Activated CD4-positive, alpha-beta T cell treated with anti-CD3 and anti-CD28 coated beads, Interleukin-10, Interleukin-2, amounts not matched to agents 100 ng/mL and 50 ng/mL, durations not matched to agents 16 hours and 8 hours (primary cell): ENCODE results near the gene EBF3.
A peak's percentile ranks its signal among the peaks of the same experiment; 100 is the strongest.

ENCODE experiments used
- DNase-seq: peaks from one replicate; pipeline ENCODE4 v3.0.0-alpha.2; 2020

Gene EBF3

GRCh38 chr10:129971381-129972144 lies 7.5 kb upstream of the EBF3 start:
- peak; percentile 54 for DNase-seq

GRCh38 chr10:129970465-129971364 lies 6.6 kb upstream of the EBF3 start:
- DNase-seq: no peak

- no peak for DNase-seq
Observed at GRCh38 chr10:129969911-129970464, 5.9 kb upstream of the EBF3 start.

- no peak for DNase-seq
Observed at GRCh38 chr10:129969184-129969910, 5.3 kb upstream of the EBF3 start.

- DNase-seq: peak; percentile 59
Observed at GRCh38 chr10:129968853-129969183, 4.7 kb upstream of the EBF3 start.

- DNase-seq: no peak
Observed at GRCh38 chr10:129968020-129968852, 4.2 kb upstream of the EBF3 start.

- DNase-seq: no peak
Observed at GRCh38 chr10:129967579-129968019, 3.5 kb upstream of the EBF3 start.

- DNase-seq: no peak
Observed at GRCh38 chr10:129966889-129967578, 3.0 kb upstream of the EBF3 start.

- no peak for DNase-seq
Observed at GRCh38 chr10:129966370-129966888, 2.4 kb upstream of the EBF3 start.

- no peak for DNase-seq
Observed at GRCh38 chr10:129965959-129966358, 1.9 kb upstream of the EBF3 start.

GRCh38 chr10:129965425-129965808 lies 1.3 kb upstream of the EBF3 start:
- DNase-seq: no peak

GRCh38 chr10:129964611-129965424 lies 744 bp upstream of the EBF3 start:
- DNase-seq: no peak

GRCh38 chr10:129962872-129963640 lies 1.0 kb downstream of the EBF3 start:
- no peak for DNase-seq

- no peak for DNase-seq
Observed at GRCh38 chr10:129962031-129962871, 1.8 kb downstream of the EBF3 start.

- DNase-seq: no peak
Observed at GRCh38 chr10:129961157-129961701, 2.8 kb downstream of the EBF3 start.

GRCh38 chr10:129960481-129961156 lies 3.5 kb downstream of the EBF3 start:
- DNase-seq: no peak
